HepG2 (cell line): ENCODE results near the gene CGNL1.

Source experiments
- ARNT ChIP-seq: fragments of 450-650 bp; IDR thresholded peaks from 2 replicates; pipeline ENCODE4 v1.6.1; 2017
- CTCF ChIP-seq: sonication (generic); formaldehyde crosslinking; IDR thresholded peaks from 2 replicates; pipeline ENCODE4 v1.5.0; 2020; ENCODE audit warnings: mild to moderate bottlenecking, missing genetic modification reagents, moderate library complexity
- HDAC2 ChIP-seq: sonication (generic); formaldehyde crosslinking; IDR thresholded peaks from 2 replicates; pipeline ENCODE4 v1.4.0; 2020; ENCODE audit warnings: missing genetic modification reagents
- KAT8 ChIP-seq: IDR thresholded peaks from 2 replicates; pipeline ENCODE4 v1.6.1; 2016; ENCODE audit warnings: missing genetic modification reagents, missing compliant biosample characterization
- KDM1A ChIP-seq: IDR thresholded peaks from 2 replicates; pipeline ENCODE4 v1.6.1; 2016; ENCODE audit warnings: missing compliant biosample characterization
- MTA3 ChIP-seq: sonication (generic); formaldehyde crosslinking; IDR thresholded peaks from 2 replicates; pipeline ENCODE4 v1.4.0; 2020; ENCODE audit warnings: missing genetic modification reagents
- NR2F1 ChIP-seq, 2 experiments: fragments of 450-650 bp in 1 of 2; formaldehyde crosslinking in 1 of 2; IDR thresholded peaks; 2 replicates each; pipeline versions ENCODE4 v1.5.0 to v1.6.1; 2016 to 2020; ENCODE audit warnings: mild to moderate bottlenecking in 1 of 2, missing compliant biosample characterization in 1 of 2, missing genetic modification reagents in 1 of 2, moderate library complexity in 1 of 2
- POLR2AphosphoS5 ChIP-seq: IDR thresholded peaks from 2 replicates; pipeline ENCODE4 v1.6.1; 2012; ENCODE audit warnings: low read depth, low read length
- PRDM10 ChIP-seq: sonication (generic); formaldehyde crosslinking; IDR thresholded peaks from 2 replicates; pipeline ENCODE4 v1.4.0; 2020; ENCODE audit warnings: low read depth, missing genetic modification reagents
- STAG1 ChIP-seq: sonication (generic); formaldehyde crosslinking; IDR thresholded peaks from 2 replicates; pipeline ENCODE4 v1.4.0; 2020; ENCODE audit warnings: missing genetic modification reagents
- WIZ ChIP-seq: sonication (generic); formaldehyde crosslinking; IDR thresholded peaks from 2 replicates; pipeline ENCODE4 v1.5.1; 2020; ENCODE audit warnings: mild to moderate bottlenecking, missing genetic modification reagents
- ZNF121 ChIP-seq: sonication (generic); formaldehyde crosslinking; IDR thresholded peaks from 2 replicates; pipeline ENCODE4 v1.5.0; 2020; ENCODE audit warnings: mild to moderate bottlenecking, missing genetic modification reagents
- TF ChIP-seq, protein P1 (sequence below): sonication (generic); formaldehyde crosslinking; conservative IDR thresholded peaks from 2 replicates; pipeline ENCODE4 v1.4.0; 2020; ENCODE audit warnings: missing genetic modification reagents

DNA sequence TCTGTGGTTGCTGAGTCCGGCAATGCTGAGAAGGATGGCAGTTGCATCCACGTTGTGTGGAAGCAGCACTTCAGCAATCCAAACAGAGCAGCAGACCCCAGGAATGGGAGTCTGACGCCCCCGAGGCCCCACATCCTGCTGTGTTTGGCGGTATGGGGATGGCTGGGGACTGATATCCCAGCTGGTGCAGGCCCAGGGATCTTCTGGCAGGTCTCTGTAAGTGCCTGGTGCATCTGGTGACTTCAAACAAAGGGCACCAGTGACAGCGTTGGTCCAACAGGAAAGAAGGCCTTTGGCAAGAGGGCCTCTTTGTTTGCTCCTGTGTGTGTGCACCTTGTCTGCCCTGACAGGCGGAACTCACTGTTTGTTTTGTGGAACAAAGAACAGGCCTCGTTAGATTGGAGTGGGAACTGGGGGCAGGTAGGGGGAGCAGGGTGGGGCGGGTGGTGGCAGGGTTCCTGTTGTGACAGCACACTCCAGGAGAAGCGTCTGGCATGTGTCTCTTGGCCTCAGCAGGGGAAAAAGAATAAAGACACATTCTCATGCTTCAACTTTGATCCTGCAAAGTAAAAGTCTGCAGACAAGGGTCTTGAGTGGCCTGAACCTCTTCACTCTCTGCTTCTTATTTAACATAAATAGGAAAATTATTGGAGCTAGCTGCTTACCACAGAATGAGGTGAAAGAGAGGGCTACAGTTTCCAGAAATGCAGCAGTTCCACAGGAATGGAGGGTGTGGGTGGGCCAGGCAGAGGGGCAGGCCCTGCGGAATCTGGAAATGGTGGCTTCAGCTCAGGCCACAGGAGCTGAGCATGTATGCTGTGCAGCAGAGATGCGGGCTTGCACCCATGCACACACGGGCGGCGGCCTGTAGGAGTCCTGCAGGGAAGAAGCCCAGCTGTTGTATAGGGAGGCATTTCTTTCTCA, 120.9 kb downstream of the CGNL1 start:
- TF ChIP-seq WIZ (CRISPR knock-in tag) (no peak), ZNF121 (CRISPR knock-in tag) (no peak), STAG1 (CRISPR knock-in tag) (no peak; the same call in 1 of the 2 replicates), MTA3 (CRISPR knock-in tag) (no peak), KAT8 (CRISPR knock-in tag) (peak; percentile 75; the same call in 1 of the 2 replicates), ARNT (no peak), KDM1A (CRISPR knock-in tag) (0 out of 2 replicates have a peak, but pooled peaks have one; percentile 35), NR2F1 (CRISPR knock-in tag; IDR thresholded peaks at IDR 0.05) (peak in 1 of 2 experiments; percentile 70; a peak in 2 of 4 replicates), CTCF (CRISPR knock-in tag) (no peak), HDAC2 (CRISPR knock-in tag) (peak; percentile 97), PRDM10 (CRISPR knock-in tag) (peak; percentile 60; the same call in 1 of the 2 replicates), POLR2AphosphoS5 (peak; percentile 67)
- TF ChIP-seq, protein P1, sequence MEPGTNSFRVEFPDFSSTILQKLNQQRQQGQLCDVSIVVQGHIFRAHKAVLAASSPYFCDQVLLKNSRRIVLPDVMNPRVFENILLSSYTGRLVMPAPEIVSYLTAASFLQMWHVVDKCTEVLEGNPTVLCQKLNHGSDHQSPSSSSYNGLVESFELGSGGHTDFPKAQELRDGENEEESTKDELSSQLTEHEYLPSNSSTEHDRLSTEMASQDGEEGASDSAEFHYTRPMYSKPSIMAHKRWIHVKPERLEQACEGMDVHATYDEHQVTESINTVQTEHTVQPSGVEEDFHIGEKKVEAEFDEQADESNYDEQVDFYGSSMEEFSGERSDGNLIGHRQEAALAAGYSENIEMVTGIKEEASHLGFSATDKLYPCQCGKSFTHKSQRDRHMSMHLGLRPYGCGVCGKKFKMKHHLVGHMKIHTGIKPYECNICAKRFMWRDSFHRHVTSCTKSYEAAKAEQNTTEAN: peak; percentile 85
